ENCODE data around the gene POU2F1.
A peak's percentile ranks its signal among the peaks of the same experiment; 100 is the strongest.
"Not testable (repeated sequence)": the region's sequence is repeated elsewhere in the genome, so short reads cannot be mapped to it uniquely, and the experiment has no call there.

Gene POU2F1

GRCh38 chr1:167205306-167206050 is 15.2 kb upstream of the POU2F1 start:
- DNase-seq (ENCODE audit: low read depth in 4 of 4, low spot score in 1 of 4), result not testable (repeated sequence)

- no peak for DNase-seq (ENCODE audit: low read depth in 4 of 4, low spot score in 1 of 4)
These were observed 14.4 kb upstream of the POU2F1 start for GRCh38 chr1:167206166-167206835.

GRCh38 chr1:167207940-167208623 is 12.6 kb upstream of the POU2F1 start:
- no peak for DNase-seq (ENCODE audit: low read depth in 4 of 4, low spot score in 1 of 4)

GRCh38 chr1:167208624-167208976 is 12.1 kb upstream of the POU2F1 start:
- DNase-seq (ENCODE audit: low read depth in 4 of 4, low spot score in 1 of 4), result no peak

GRCh38 chr1:167209044-167209443 is 11.6 kb upstream of the POU2F1 start:
- no peak for DNase-seq (ENCODE audit: low read depth in 4 of 4, low spot score in 1 of 4)

- no peak for DNase-seq (ENCODE audit: low read depth in 4 of 4, low spot score in 1 of 4)
These were observed 9.6 kb upstream of the POU2F1 start for GRCh38 chr1:167210966-167211674.

GRCh38 chr1:167212025-167212424 is 8.7 kb upstream of the POU2F1 start:
- DNase-seq (ENCODE audit: low read depth in 4 of 4, low spot score in 1 of 4), result no peak

GRCh38 chr1:167216809-167217208 is 3.9 kb upstream of the POU2F1 start:
- DNase-seq (ENCODE audit: low read depth in 4 of 4, low spot score in 1 of 4), result no peak

- DNase-seq (ENCODE audit: low read depth in 4 of 4, low spot score in 1 of 4), result no peak
These were observed 1.5 kb upstream of the POU2F1 start for GRCh38 chr1:167219194-167219593.

- DNase-seq (ENCODE audit: low read depth in 4 of 4, low spot score in 1 of 4), result peak; percentile 74 to 90 (median 81)
These were observed 795 bp upstream of the POU2F1 start for GRCh38 chr1:167219646-167220536.

GRCh38 chr1:167221126-167221737 is 546 bp downstream of the POU2F1 start:
- DNase-seq (ENCODE audit: low read depth in 4 of 4, low spot score in 1 of 4), result peak in 2 of 4 experiments; percentile 5 to 9

- DNase-seq (ENCODE audit: low read depth in 4 of 4, low spot score in 1 of 4), result peak; percentile 18 to 68 (median 43)
These were observed 1.3 kb downstream of the POU2F1 start for GRCh38 chr1:167221738-167222610.

GRCh38 chr1:167223144-167224103 is 2.7 kb downstream of the POU2F1 start:
- no peak for DNase-seq (ENCODE audit: low read depth in 4 of 4, low spot score in 1 of 4)

- not testable (repeated sequence) for DNase-seq (ENCODE audit: low read depth in 4 of 4, low spot score in 1 of 4)
These were observed 4.1 kb downstream of the POU2F1 start for GRCh38 chr1:167224734-167225235.

- DNase-seq (ENCODE audit: low read depth in 4 of 4, low spot score in 1 of 4), result no peak
These were observed 5.2 kb downstream of the POU2F1 start for GRCh38 chr1:167225920-167226319.

GRCh38 chr1:167227934-167228378 is 7.3 kb downstream of the POU2F1 start:
- DNase-seq (ENCODE audit: low read depth in 4 of 4, low spot score in 1 of 4), result no peak

GRCh38 chr1:167229719-167230385 is 9.2 kb downstream of the POU2F1 start:
- no peak for DNase-seq (ENCODE audit: low read depth in 4 of 4, low spot score in 1 of 4)
